ENCODE measurements around the gene GYS2. TPM values are rescaled to one million over a fixed set of nuclear protein-coding genes. Genes with fewer than 3 reads are reported as not detected.

The GYS2 gene
- total RNA-seq, 1 experiment from 2014 or later: not detected

DNA sequence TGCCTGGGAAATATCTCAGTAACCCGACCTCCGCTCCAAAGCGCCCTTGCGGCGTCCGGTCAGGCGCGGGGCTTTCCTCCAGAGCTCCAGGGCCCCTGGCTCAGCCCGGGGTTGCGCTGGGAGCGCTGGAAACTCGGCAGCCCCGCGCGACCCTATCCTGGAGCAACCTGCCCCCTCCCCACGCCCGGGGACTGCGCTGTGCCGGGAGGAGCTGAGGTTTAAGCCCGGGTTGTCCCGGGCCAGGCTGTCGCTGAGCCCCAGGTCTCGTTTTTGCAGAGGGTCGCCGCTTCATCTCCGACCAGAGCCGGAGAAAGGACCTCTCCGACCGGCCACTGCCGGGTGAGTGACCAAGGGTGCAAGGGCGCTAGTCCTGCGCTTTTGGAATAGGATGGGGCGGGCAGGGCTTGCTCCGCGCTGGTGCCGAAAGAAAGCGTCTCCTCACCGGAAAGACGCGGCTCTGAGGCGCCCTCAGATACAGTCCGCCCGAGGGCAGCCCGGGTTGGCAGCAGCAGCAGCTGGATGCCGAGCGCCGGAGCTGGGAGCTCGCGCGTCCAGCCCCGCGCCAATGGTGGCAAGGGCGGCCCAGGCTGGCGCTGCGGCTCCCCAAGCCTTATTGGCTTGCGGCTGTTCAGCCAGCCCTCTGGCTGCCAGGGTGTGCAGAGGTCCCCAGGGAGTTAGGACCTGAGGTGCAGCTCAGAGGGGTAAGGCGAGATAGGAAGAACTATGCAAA lies 77.0 kb downstream of the GYS2 start:
- DNase-seq (ENCODE audit: low read depth): peak; percentile 60
- in situ Hi-C loops (cut with HindIII; ENCODE audit: low pct_unique_long_range_greater_than_20kb, low sequenced_read_pairs): no loop called here

DNA sequence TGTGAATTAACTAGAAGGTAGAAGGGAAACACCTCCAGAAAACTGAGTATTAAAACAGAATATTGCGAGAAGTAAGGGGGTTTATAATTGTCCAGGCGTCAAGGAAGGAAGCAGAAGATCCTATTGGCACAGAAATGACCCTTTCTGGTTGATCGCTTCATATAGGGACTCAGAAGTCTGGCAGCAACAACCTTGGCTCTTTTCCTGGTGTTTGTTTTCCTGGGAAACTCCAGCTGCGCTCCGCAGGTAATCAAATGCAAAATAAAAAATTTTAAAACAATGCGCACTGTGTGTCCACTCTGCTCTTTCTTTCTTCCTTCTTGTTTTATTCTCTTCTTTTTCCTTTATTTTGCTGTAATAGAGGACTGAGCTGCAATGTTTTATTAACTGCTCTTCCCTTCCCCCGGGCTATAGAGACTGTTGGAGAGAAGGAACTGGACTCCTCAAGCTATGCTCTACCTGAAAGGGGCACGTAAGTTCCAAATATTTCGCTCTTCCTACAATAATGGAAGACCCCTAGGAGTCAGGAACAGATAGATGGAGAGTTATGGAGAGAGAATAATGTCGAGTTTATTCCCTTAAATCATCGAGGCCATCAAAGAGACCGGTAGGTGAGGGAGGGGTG lies 77.8 kb downstream of the GYS2 start:
- DNase-seq (ENCODE audit: low read depth): peak; percentile 34
- in situ Hi-C loops (cut with HindIII; ENCODE audit: low pct_unique_long_range_greater_than_20kb, low sequenced_read_pairs): no loop called here

DNA sequence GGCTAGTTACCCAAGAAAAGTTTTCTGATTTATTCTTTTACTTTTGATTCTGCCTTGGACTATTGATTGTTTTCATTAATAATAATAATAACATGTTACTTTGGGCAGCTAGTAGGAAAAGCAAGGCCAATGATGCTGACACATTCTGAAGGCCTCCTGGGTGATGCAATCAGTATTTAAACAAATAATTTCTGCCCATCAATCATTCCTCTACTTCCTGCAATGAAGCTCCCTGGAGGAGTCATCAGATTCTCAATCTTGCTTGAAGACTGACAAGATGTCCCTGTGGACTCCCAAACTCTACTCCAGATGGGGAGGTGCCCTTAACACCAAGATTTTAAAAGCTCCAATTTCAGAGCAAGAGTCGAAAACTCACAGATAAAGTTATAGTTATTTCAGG lies 78.6 kb downstream of the GYS2 start, which contains the start of gene SPX:
Gene SPX (plus strand): TSS at position 244 of the 400 bp plus-strand sequence. CDS start 177 bp downstream, outside the sequence.
- in situ Hi-C loops (cut with HindIII; ENCODE audit: low pct_unique_long_range_greater_than_20kb, low sequenced_read_pairs): no loop called here
- peak; percentile 45 for DNase-seq (ENCODE audit: low read depth)

DNA sequence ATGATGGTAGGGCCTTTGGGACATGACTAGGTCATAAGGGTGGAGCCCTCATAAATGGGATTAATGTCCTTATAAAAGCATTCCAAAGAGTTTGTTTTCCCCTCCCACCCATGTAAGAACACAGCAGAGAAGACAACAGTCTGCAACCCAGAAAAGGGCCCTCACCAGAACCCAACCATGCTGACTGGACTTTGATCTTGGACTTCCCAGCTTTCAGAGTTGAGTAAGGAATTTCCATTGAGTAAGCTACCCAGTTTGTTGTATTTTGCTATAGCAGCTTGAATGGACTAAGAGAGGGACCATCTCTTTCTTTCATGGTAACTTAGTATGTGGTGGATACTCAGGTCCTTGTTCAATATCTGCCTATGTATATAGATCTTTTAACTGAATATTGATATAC lies 81.5 kb downstream of the GYS2 start:
- in situ Hi-C loops (cut with HindIII; ENCODE audit: low pct_unique_long_range_greater_than_20kb, low sequenced_read_pairs): no loop called here

DNA sequence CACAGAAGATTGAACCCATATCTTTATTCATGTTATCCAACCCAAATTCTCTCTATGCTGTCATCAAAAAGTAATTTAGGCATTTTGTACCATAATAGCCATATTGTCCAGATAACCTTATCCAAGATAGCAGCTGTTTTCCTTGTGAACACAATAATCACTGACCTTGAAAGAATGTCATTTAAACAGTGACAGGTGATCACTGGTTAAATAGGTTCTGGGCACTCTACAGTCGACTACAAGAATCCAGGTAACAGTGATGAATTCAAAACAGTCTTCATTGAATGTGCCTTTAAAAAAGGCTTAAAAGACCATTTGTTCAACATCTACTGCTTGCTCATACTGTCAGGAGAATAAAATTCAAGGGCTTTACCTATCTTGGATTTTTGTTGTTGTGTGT lies 83.1 kb downstream of the GYS2 start:
- DNase-seq (ENCODE audit: low read depth): no peak
- in situ Hi-C loops (cut with HindIII; ENCODE audit: low pct_unique_long_range_greater_than_20kb, low sequenced_read_pairs): no loop called here

More for the DNA sequence above, 81.5 kb downstream of the GYS2 start:
- no peak for DNase-seq (ENCODE audit: low read depth)

DNA sequence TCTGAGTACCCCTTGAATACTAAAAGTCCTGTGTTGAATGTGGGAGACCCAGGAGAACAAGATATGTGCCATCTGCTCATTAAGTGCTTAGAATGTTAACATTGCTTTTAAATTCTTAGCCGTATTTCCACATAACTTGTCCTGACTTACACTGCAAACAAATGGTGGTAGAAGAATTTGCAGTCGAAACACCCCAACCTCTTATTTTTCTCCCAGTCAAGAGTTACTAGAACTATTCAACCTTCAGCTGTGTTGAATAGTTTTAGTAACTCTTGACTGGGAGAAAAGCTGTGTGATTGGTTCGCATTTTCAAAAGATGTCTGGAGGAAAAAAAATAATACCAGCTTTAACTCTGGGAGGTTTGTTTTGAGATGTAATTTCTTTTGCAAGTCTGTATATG lies 86.2 kb downstream of the GYS2 start:
- in situ Hi-C loops (cut with HindIII; ENCODE audit: low pct_unique_long_range_greater_than_20kb, low sequenced_read_pairs): no loop called here
- DNase-seq (ENCODE audit: low read depth): no peak

DNA sequence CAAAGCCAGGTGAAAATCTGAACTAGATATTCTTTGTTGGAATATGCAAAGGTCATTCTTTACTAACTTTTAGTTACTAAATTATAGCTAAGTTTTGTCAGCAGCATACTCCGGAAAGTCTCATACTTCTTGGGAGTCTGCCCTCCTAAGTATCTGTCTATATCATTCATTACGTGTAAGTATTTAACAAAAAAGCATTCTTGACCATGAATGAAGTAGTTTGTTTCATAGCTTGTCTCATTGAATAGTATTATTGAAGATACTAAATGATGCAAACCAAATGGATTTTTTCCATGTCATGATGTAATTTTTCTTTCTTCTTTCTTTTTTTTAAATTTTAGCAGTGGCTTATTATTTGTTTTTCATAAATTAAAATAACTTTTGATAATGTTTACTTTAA lies 88.4 kb downstream of the GYS2 start:
- DNase-seq (ENCODE audit: low read depth): no peak
- in situ Hi-C loops (cut with HindIII; ENCODE audit: low pct_unique_long_range_greater_than_20kb, low sequenced_read_pairs): no loop called here

DNA sequence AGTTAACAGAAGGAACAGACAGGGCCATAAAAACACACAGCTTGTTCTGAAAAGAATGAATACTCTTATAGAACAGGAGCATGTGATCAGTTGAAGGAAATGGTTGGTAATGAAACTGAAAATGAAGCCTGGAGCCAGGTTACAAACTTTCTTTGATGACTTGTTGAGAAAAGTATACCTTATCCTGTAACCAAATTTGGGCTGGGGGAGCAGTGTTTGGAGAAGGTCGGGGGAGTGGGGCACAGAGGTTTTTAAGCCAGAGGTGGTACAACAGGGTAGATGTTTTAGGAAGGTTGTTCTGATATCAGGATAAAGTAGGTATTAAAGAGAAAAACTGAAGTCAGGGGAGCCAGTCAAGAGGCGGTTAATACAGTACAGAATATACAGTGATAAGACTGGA lies 94.9 kb downstream of the GYS2 start:
- in situ Hi-C loops (cut with HindIII; ENCODE audit: low pct_unique_long_range_greater_than_20kb, low sequenced_read_pairs): no loop called here
- no peak for DNase-seq (ENCODE audit: low read depth)

DNA sequence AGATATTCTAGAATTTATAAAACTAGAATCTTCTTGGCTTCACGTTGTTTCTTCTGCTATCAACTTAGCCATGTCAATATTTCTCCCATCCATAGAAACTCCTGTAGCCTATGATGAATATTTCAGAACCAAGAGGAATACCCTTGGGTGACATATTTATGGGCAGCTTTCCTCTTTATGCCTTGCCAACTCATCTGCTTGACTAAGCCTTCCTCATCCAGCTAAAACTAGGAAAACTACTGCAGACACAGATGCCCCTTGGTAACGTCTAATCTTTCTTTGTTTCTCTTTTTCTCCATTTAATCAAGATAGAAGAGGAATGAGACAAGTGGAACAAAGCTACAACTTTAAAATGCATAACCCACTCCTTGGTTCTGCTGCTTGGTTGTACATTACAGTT lies 96.8 kb downstream of the GYS2 start:
- DNase-seq (ENCODE audit: low read depth): no peak
- in situ Hi-C loops (cut with HindIII; ENCODE audit: low pct_unique_long_range_greater_than_20kb, low sequenced_read_pairs): no loop called here

DNA sequence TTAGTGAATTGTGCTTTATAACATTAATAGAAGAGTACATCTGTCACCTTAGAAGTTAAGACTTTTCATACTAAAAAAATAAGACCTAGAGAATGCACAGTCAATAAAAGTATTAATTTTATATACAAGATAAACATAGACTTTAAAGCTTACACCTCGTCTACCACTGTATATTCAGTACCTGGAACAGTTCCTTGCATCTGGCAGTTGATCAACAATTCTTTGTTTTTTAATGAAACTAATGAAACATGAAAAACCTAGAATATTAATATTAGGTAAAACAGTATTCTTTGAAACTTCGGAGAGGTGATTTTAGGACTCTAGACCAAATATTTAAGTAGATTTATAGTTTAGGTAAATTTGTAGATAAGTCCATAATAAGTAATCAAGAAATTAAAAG lies 98.8 kb downstream of the GYS2 start:
- no peak for DNase-seq (ENCODE audit: low read depth)
- in situ Hi-C loops (cut with HindIII; ENCODE audit: low pct_unique_long_range_greater_than_20kb, low sequenced_read_pairs): no loop called here

DNA sequence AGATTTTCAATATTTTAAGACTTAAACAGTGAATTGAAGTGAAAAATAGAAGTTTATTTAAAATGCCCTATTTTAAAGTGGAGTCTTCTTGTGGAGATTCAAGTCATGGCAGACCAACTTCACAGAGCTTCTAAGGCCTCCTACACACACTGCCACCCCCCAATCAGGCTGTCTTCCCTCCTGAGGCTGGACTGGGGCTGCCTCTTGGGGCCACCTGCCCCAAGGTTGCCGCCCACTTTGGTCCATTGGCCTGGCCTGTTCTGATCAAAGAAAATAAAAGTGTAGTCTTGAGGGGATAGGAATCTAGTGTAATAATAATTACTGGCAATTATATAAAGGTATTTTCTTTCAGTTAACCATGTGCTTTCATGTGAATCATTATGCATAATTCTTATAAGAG lies 101.8 kb downstream of the GYS2 start:
- DNase-seq (ENCODE audit: low read depth): no peak
- in situ Hi-C loops (cut with HindIII; ENCODE audit: low pct_unique_long_range_greater_than_20kb, low sequenced_read_pairs): no loop called here

DNA sequence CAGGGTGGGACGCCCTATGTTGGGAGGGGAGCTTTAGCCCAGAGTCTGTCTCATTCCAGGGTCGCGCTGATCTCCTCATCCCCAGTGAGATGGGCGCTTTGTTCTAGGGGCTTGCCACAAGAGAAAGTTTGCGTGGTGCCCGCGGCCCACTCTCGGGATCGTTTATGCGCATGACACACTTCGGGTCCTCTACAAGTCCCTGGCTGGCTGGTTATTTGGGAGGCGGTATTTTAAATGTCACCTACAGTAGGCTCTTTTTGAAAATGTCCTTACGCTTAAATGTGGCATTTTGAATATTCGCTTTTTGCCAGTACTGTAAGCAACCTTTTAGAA lies 102.5 kb downstream of the GYS2 start:
- DNase-seq (ENCODE audit: low read depth): peak; percentile 24

DNA sequence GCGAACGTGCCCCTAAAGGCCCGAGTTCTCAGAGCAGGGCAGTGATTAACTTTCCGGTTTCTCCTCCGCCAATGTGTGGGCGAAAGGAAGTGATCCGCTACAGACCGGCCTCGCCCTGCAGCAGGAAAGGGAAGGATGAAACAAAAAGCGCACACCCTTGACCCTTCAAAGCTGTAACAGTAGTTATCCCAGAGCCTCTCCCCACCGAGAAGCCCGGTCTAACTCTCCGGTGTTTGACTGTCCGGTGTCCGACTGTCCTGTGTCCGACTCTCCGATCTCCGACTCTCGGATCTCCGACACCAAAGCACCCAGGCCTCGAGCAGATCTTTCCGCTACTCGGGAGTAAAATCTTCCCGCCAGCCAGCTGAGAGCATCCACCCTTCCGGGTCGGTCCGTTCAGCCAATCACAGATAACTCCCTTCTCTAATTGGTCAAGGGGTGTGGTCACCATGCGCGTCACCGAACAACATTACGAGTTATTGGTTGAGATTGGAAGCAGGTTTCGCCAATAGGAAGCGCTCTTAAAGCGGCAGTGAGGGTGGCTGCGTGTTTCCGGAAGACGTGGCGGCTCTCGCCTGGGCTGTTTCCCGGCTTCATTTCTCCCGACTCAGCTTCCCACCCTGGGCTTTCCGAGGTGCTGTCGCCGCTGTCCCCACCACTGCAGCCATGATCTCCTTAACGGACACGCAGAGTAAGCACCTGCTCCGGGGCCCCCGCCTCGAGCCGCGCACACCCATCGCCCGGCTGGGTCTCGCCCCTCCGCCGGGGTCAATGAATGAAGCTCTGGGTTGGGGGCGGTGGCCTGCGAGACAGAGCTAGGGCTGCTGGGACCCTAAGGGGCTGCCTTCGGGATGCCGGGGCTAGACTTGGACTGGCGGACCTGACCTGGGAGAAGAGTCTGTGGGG lies 103.1 kb downstream of the GYS2 start, which contains the start of the genes GOLT1B and RECQL:
Gene GOLT1B (plus strand): TSS at position 532 of the 906 bp plus-strand sequence. CDS start 135 bp downstream, at position 667.
Gene RECQL (minus strand): TSS at position 378 of the 906 bp plus-strand sequence. CDS start 2,065 bp downstream, outside the sequence.
- peak; percentile 97 for DNase-seq (ENCODE audit: low read depth)
- in situ Hi-C loops (cut with HindIII; ENCODE audit: low pct_unique_long_range_greater_than_20kb, low sequenced_read_pairs): no loop called here

More for the DNA sequence above, 102.5 kb downstream of the GYS2 start:
- in situ Hi-C loops (cut with HindIII; ENCODE audit: low pct_unique_long_range_greater_than_20kb, low sequenced_read_pairs): no loop called here

DNA sequence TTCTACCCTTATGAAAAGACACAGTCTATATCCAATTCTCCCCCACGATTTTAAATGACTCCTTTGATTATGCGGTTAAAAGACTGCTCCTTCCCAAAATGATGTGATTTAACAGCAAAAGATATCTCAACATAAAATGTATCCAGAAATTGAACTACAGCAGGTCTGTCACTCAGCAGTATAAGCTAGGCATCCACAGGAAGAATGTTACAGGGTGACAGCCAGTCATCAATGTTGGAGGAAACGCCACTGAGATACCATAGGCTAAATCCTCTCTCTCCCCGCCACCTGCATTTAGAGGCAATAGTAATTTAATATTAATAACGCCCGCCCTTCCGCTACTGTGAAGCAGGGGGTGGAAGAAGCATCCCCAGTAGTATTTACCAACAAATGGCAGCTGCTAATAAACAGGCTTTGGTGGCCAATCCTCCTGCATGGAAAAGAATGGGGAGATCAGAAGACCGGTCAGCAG lies 103.8 kb downstream of the GYS2 start:
- in situ Hi-C loops (cut with HindIII; ENCODE audit: low pct_unique_long_range_greater_than_20kb, low sequenced_read_pairs): no loop called here
- no peak for DNase-seq (ENCODE audit: low read depth)

DNA sequence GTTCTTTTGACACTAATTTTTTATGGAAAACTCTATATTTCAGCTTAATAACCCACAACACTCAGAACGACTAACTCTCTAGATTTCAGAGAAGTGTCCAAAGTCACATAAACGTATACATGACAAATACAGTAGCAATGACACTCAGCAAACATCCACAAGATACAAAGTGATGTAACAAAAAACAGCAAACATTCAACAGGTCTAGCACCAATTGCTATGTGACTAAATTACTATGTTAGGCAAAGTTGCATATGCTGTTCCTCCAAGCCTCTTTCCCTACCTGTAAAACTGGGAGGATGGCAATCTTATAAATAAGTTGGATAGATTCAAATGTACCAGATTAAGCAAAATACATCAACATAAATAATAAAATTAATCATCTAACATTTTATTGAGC lies 104.9 kb downstream of the GYS2 start:
- no peak for DNase-seq (ENCODE audit: low read depth)
- in situ Hi-C loops (cut with HindIII; ENCODE audit: low pct_unique_long_range_greater_than_20kb, low sequenced_read_pairs): no loop called here
